ENCODE results near the gene PPP3R1.

DNA sequence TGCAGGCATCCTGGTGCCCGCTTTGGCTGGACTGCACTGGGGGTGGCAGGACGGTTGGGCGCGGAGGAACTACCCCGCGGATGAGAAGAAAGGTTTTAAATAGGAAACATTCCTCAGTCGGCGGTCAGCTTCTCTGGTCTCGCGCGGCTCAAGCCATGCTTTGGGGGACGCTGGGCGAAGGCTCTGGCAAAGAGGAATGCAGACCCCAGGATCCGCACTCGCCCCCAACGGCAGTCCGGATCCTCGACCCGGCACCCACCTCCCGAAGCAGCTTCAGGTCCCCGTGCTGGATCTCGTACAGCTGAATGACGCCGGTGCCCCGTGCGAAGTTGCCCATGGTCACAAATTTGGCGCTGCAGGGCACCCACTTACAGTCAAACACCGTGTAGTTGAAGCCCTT is 95.3 kb downstream of the PPP3R1 start:
- TF ChIP-seq SIN3A (IDR thresholded peaks at IDR 0.05; ENCODE audit: borderline replicate concordance, insufficient read depth, low read length): no peak
- TF ChIP-seq, protein P1, sequence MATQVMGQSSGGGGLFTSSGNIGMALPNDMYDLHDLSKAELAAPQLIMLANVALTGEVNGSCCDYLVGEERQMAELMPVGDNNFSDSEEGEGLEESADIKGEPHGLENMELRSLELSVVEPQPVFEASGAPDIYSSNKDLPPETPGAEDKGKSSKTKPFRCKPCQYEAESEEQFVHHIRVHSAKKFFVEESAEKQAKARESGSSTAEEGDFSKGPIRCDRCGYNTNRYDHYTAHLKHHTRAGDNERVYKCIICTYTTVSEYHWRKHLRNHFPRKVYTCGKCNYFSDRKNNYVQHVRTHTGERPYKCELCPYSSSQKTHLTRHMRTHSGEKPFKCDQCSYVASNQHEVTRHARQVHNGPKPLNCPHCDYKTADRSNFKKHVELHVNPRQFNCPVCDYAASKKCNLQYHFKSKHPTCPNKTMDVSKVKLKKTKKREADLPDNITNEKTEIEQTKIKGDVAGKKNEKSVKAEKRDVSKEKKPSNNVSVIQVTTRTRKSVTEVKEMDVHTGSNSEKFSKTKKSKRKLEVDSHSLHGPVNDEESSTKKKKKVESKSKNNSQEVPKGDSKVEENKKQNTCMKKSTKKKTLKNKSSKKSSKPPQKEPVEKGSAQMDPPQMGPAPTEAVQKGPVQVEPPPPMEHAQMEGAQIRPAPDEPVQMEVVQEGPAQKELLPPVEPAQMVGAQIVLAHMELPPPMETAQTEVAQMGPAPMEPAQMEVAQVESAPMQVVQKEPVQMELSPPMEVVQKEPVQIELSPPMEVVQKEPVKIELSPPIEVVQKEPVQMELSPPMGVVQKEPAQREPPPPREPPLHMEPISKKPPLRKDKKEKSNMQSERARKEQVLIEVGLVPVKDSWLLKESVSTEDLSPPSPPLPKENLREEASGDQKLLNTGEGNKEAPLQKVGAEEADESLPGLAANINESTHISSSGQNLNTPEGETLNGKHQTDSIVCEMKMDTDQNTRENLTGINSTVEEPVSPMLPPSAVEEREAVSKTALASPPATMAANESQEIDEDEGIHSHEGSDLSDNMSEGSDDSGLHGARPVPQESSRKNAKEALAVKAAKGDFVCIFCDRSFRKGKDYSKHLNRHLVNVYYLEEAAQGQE (IDR thresholded peaks at IDR 0.05; ENCODE audit: insufficient read depth in 1 of 2, low read depth in 2 of 2, low read length in 2 of 2): no peak

All from PFSK-1 (cell line).